ENCODE measurements around the gene GNAZ.

Gene GNAZ

DNA sequence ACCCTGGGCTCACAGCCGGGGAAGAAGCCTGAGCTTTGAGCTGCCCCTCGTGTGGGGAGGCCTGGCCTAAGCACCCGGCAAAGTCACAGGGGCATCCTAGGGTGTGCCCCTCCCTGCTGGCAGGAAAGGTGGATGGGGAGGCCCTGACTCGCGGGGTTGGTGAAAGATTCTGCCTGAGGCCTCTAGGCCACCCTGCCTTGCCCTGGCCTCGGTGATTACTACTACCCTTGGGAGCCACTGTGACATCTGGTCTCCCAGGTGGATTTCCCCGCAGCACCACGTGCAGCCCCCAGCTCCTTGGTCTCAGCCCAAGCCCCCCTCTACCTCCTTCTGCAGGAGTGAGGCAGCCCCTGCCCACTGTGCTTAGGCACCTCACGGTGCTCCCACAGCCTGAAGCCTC lies 23.9 kb downstream of the GNAZ start:
- TF ChIP-seq ARNT (IDR thresholded peaks at IDR 0.05) (no peak), FOXK2 (IDR thresholded peaks at IDR 0.05) (no peak), TARDBP (IDR thresholded peaks at IDR 0.05) (no peak), L3MBTL2 (conservative IDR thresholded peaks at IDR 0.05) (no peak), SP1 (IDR thresholded peaks at IDR 0.05) (no peak)
- ChIA-PET CTCF (no interaction called here), POLR2A (interaction anchor here (0.8 kb wide), 1 partner anchor 24 kb away, joined by 3 read pairs; the partner anchor contains the start of gene GNAZ)
- DNase-seq (ENCODE audit: extremely low spot score) = no peak

DNA sequence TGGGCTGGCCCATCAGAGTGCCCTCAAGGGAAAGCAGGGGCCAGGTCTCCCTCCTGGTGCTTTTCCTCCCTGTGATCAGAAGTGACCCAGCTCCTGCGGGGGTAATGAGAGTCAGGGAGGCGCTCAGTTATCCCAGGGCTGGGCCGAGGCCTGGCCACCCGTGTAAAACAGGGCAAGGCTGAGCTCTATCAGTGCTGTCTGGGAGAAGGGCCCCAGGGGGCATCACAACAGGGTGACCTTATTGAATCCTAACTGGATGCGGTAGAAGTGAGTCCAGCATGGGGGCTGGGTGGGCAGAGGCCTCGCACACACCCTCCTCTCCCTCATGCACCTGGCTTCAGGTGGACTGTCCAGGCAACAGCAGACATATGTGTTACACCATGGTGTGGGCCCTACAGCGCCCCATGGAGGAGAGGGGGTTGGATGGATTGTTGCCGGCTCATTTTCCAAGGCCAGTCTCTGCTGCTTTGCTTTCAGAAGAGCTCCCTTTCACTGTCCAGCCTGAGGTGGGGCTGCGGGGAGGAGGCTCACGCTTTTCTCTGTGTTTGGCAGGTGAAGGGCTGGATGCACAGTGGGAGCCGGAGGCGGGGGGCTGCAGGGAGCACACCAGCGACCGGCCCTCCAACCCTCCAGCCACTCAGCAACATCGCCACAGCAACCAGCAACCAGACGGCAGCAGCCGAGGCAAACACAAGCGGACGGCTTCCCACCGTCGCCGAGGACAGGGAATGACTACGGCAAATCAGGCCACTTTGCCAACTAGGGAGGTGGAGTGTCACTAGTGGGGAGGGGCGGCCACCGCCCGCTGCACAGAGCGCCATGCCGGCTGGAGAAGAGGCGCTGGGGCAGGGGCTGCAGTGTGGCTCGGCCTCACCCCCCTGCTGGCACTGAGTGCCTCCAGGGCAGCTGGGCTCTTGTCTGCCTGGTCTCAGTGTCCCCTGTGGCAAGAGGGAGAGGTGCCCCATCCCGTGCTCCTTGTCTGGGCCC lies 24.7 kb downstream of the GNAZ start:
- no peak for DNase-seq (ENCODE audit: extremely low spot score)
- POLR2A ChIA-PET = interaction anchor here (0.8 kb wide), 1 partner anchor 25 kb away, joined by 3 read pairs; the partner anchor contains the start of gene GNAZ

DNA sequence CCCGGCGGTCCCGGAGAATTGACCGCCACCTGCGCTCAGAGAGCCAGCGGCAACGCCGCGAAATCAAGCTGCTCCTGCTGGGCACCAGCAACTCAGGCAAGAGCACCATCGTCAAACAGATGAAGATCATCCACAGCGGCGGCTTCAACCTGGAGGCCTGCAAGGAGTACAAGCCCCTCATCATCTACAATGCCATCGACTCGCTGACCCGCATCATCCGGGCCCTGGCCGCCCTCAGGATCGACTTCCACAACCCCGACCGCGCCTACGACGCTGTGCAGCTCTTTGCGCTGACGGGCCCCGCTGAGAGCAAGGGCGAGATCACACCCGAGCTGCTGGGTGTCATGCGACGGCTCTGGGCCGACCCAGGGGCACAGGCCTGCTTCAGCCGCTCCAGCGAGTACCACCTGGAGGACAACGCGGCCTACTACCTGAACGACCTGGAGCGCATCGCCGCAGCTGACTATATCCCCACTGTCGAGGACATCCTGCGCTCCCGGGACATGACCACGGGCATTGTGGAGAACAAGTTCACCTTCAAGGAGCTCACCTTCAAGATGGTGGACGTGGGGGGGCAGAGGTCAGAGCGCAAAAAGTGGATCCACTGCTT lies 25.5 kb downstream of the GNAZ start:
- DNase-seq (ENCODE audit: extremely low spot score) = no peak
- ChIA-PET CTCF (no interaction called here), POLR2A (no interaction called here)
- no peak for TF ChIP-seq ARNT (IDR thresholded peaks at IDR 0.05)
- TF ChIP-seq, protein P1, sequence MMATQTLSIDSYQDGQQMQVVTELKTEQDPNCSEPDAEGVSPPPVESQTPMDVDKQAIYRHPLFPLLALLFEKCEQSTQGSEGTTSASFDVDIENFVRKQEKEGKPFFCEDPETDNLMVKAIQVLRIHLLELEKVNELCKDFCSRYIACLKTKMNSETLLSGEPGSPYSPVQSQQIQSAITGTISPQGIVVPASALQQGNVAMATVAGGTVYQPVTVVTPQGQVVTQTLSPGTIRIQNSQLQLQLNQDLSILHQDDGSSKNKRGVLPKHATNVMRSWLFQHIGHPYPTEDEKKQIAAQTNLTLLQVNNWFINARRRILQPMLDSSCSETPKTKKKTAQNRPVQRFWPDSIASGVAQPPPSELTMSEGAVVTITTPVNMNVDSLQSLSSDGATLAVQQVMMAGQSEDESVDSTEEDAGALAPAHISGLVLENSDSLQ (IDR thresholded peaks at IDR 0.05) = no peak
- no peak for TF ChIP-seq CTBP1 (IDR thresholded peaks at IDR 0.05; ENCODE audit: borderline replicate concordance)
- no peak for TF ChIP-seq ELF4 (IDR thresholded peaks at IDR 0.05)
- no peak for TF ChIP-seq FOXM1 (IDR thresholded peaks at IDR 0.05; ENCODE audit: borderline replicate concordance)
- no peak for TF ChIP-seq BHLHE40 (IDR thresholded peaks at IDR 0.05; ENCODE audit: borderline replicate concordance)
- no peak for TF ChIP-seq TARDBP (IDR thresholded peaks at IDR 0.05)
- TF ChIP-seq SP1 (IDR thresholded peaks at IDR 0.05) = no peak
- TF ChIP-seq LEF1 (IDR thresholded peaks at IDR 0.05; ENCODE audit: borderline replicate concordance) = no peak
- no peak for TF ChIP-seq HDGF (IDR thresholded peaks at IDR 0.05; ENCODE audit: borderline replicate concordance)
- TF ChIP-seq L3MBTL2 (conservative IDR thresholded peaks at IDR 0.05) = no peak
- TF ChIP-seq FOXA1 (IDR thresholded peaks at IDR 0.05) = no peak
- no peak for TF ChIP-seq SUZ12 (IDR thresholded peaks at IDR 0.05)
- TF ChIP-seq ZNF384 (IDR thresholded peaks at IDR 0.05) = no peak
- TF ChIP-seq FOXK2 (IDR thresholded peaks at IDR 0.05) = no peak
- TF ChIP-seq NFRKB (IDR thresholded peaks at IDR 0.05) = no peak

More for the DNA sequence above, 24.7 kb downstream of the GNAZ start:
- CTCF ChIA-PET = no interaction called here
- TF ChIP-seq BHLHE40 (IDR thresholded peaks at IDR 0.05; ENCODE audit: borderline replicate concordance) (no peak), NFRKB (IDR thresholded peaks at IDR 0.05) (no peak), ELF4 (IDR thresholded peaks at IDR 0.05) (no peak), SP1 (IDR thresholded peaks at IDR 0.05) (no peak)

DNA sequence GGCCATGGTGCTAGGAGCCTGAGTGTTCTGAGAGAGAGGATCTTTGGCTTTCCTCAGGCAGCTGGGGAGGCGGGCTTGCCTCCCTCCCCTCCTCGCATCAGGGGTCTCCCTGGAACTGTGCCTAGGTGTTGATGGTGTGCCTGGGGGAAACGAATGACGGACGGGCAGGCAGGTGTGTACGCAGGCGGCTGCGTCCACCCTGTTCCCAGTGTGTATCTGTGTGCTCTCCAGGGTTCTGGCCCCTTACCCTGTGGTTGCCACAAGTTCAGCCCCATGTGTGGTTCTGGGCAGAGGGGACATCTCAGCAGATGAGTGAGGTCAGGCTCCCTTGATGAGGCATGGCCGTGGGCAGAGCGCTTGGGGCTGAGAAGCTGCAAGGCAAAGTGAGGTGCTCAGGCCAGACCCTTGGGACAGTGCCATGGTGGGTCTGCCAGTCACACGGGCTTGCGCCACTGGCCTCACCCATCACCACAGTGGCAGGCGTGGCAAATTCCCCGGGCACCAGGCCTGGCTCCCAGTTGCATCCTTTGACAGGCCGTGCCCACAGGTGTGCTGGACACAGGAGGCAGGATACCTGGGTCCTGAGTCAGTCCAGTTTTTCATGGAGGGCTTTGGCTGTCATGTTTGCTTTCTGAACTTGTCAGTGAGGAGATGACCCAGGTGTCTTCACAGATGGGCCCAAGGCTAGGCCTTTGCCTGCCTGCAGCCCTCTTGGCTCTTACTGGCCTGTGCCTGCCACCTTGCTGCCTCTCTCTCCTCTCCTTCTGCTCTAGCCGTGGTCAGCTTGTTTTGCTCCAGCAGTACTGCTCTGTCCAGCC lies 27.3 kb downstream of the GNAZ start:
- POLR2A ChIA-PET = no interaction called here
- TF ChIP-seq FOXM1 (IDR thresholded peaks at IDR 0.05; ENCODE audit: borderline replicate concordance) (no peak), TARDBP (IDR thresholded peaks at IDR 0.05) (no peak), L3MBTL2 (conservative IDR thresholded peaks at IDR 0.05) (no peak), ELF4 (IDR thresholded peaks at IDR 0.05) (no peak), FOXK2 (IDR thresholded peaks at IDR 0.05) (no peak), ARNT (IDR thresholded peaks at IDR 0.05) (no peak), ZNF384 (IDR thresholded peaks at IDR 0.05) (no peak), NFRKB (IDR thresholded peaks at IDR 0.05) (no peak), BHLHE40 (IDR thresholded peaks at IDR 0.05; ENCODE audit: borderline replicate concordance) (no peak), CTBP1 (IDR thresholded peaks at IDR 0.05; ENCODE audit: borderline replicate concordance) (no peak), FOXA1 (IDR thresholded peaks at IDR 0.05) (no peak), SP1 (IDR thresholded peaks at IDR 0.05) (no peak), LEF1 (IDR thresholded peaks at IDR 0.05; ENCODE audit: borderline replicate concordance) (no peak), HDGF (IDR thresholded peaks at IDR 0.05; ENCODE audit: borderline replicate concordance) (no peak), SUZ12 (IDR thresholded peaks at IDR 0.05) (no peak)
- TF ChIP-seq, protein P1 (IDR thresholded peaks at IDR 0.05) = no peak
- DNase-seq (ENCODE audit: extremely low spot score) = no peak
- CTCF ChIA-PET = no interaction called here

DNA sequence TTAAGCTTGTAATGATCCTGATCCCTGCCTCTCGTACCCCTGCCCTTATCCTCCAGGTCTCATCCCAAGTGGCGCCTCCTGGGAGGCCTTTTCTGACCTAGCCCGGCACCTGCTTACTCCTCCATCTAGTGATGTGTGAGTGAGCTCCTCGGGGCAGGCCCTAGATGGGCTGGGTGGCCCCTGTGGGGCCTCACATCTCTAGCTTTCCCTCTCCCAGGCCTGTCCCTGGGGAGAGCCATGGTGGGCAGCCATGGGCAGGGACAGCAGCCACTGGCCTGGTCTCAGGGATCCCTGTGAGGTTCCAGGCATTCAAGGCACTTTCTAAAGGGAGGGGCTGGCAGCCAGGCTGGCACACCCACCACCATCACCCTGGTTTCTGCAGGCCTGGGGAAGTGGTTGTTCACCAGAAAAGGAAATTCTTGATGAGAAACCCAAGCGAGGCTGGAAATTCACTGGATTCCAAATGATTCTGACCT lies 27.9 kb downstream of the GNAZ start:
- CTCF ChIA-PET = no interaction called here
- POLR2A ChIA-PET = no interaction called here
- TF ChIP-seq L3MBTL2 (conservative IDR thresholded peaks at IDR 0.05) = no peak
- TF ChIP-seq CTBP1 (IDR thresholded peaks at IDR 0.05; ENCODE audit: borderline replicate concordance) = no peak
- no peak for TF ChIP-seq ELF4 (IDR thresholded peaks at IDR 0.05)
- no peak for TF ChIP-seq FOXA1 (IDR thresholded peaks at IDR 0.05)
- no peak for TF ChIP-seq LEF1 (IDR thresholded peaks at IDR 0.05; ENCODE audit: borderline replicate concordance)
- no peak for TF ChIP-seq ZNF384 (IDR thresholded peaks at IDR 0.05)
- TF ChIP-seq BHLHE40 (IDR thresholded peaks at IDR 0.05; ENCODE audit: borderline replicate concordance) = no peak
- TF ChIP-seq, protein P1 (IDR thresholded peaks at IDR 0.05) = no peak
- TF ChIP-seq SUZ12 (IDR thresholded peaks at IDR 0.05) = no peak
- no peak for TF ChIP-seq ARNT (IDR thresholded peaks at IDR 0.05)
- no peak for TF ChIP-seq NFRKB (IDR thresholded peaks at IDR 0.05)
- no peak for DNase-seq (ENCODE audit: extremely low spot score)

Data from HEK293T (cell line).